ENCODE results near the gene TUBGCP5.
"Not testable (repeated sequence)": the region's sequence is repeated elsewhere in the genome, so short reads cannot be mapped to it uniquely, and the experiment has no call there.

The TUBGCP5 gene

GRCh38 chr15:23041736-23042135 lies 2.4 kb upstream of the TUBGCP5 start:
- not testable (repeated sequence) for H3K27ac ChIP-seq (ENCODE audit: low read length); H3K27me3 ChIP-seq (ENCODE audit: control insufficient read depth in 1 of 2, insufficient read depth in 2 of 2, low read length in 2 of 2); H3K36me3 ChIP-seq (ENCODE audit: control insufficient read depth in 2 of 2, insufficient read depth in 2 of 2, low read length in 2 of 2); H3K4me3 ChIP-seq (ENCODE audit: low read length in 2 of 2); H3K4me1 ChIP-seq (ENCODE audit: control insufficient read depth, insufficient read depth, low read length); H3K9ac ChIP-seq (ENCODE audit: low read length in 2 of 2); H3K9me3 ChIP-seq (ENCODE audit: control insufficient read depth in 2 of 2, low read length in 2 of 2)

GRCh38 chr15:23039917-23040281 lies 530 bp upstream of the TUBGCP5 start:
- Histone ChIP-seq H3K27ac (ENCODE audit: low read length) (peak overlapping the region; percentile 41), H3K9ac (ENCODE audit: low read length in 2 of 2) (peak overlapping the region; percentile 90 to 93), H3K4me3 (ENCODE audit: low read length in 2 of 2) (peak overlapping the region; percentile 74 to 88), H3K36me3 (ENCODE audit: control insufficient read depth in 2 of 2, insufficient read depth in 2 of 2, low read length in 2 of 2) (peaks cover 5 to 8% of the 10 kb centered on the region in 2 donors), H3K27me3 (ENCODE audit: control insufficient read depth in 1 of 2, insufficient read depth in 2 of 2, low read length in 2 of 2) (no peaks in the 10 kb centered on the region), H3K9me3 (ENCODE audit: control insufficient read depth in 2 of 2, low read length in 2 of 2) (no peaks in the 10 kb centered on the region), H3K4me1 (ENCODE audit: control insufficient read depth, insufficient read depth, low read length) (peaks cover 9% of the 10 kb centered on the region)

GRCh38 chr15:23038726-23039142 lies 635 bp downstream of the TUBGCP5 start:
- peak overlapping the region; percentile 59 to 93 for H3K9ac ChIP-seq (ENCODE audit: low read length in 2 of 2)

GRCh38 chr15:23035964-23036566 lies 3.3 kb downstream of the TUBGCP5 start:
- peaks cover 15% of the 10 kb centered on the region in 2 donors for H3K36me3 ChIP-seq (ENCODE audit: control insufficient read depth in 2 of 2, insufficient read depth in 2 of 2, low read length in 2 of 2)
- no peak overlapping the region for H3K4me3 ChIP-seq (ENCODE audit: low read length in 2 of 2)
- no peak overlapping the region for H3K27ac ChIP-seq (ENCODE audit: low read length)
- no peaks in the 10 kb centered on the region for H3K27me3 ChIP-seq (ENCODE audit: control insufficient read depth in 1 of 2, insufficient read depth in 2 of 2, low read length in 2 of 2)
- no peaks in the 10 kb centered on the region for H3K9me3 ChIP-seq (ENCODE audit: control insufficient read depth in 2 of 2, low read length in 2 of 2)
- no peak overlapping the region for H3K9ac ChIP-seq (ENCODE audit: low read length in 2 of 2)
- H3K4me1 ChIP-seq (ENCODE audit: control insufficient read depth, insufficient read depth, low read length) = peaks cover 9% of the 10 kb centered on the region

More at GRCh38 chr15:23038726-23039142, 635 bp downstream of the TUBGCP5 start:
- Histone ChIP-seq H3K27ac (ENCODE audit: low read length) (peak overlapping the region; percentile 41), H3K4me3 (ENCODE audit: low read length in 2 of 2) (peak overlapping the region; percentile 74 to 88), H3K9me3 (ENCODE audit: control insufficient read depth in 2 of 2, low read length in 2 of 2) (no peaks in the 10 kb centered on the region), H3K4me1 (ENCODE audit: control insufficient read depth, insufficient read depth, low read length) (peaks cover 9% of the 10 kb centered on the region), H3K27me3 (ENCODE audit: control insufficient read depth in 1 of 2, insufficient read depth in 2 of 2, low read length in 2 of 2) (no peaks in the 10 kb centered on the region), H3K36me3 (ENCODE audit: control insufficient read depth in 2 of 2, insufficient read depth in 2 of 2, low read length in 2 of 2) (peaks cover 8 to 11% of the 10 kb centered on the region in 2 donors)

- H3K9ac ChIP-seq (ENCODE audit: low read length in 2 of 2) = no peak overlapping the region
- peaks cover 5% of the 10 kb centered on the region for H3K4me1 ChIP-seq (ENCODE audit: control insufficient read depth, insufficient read depth, low read length)
- no peaks in the 10 kb centered on the region for H3K27me3 ChIP-seq (ENCODE audit: control insufficient read depth in 1 of 2, insufficient read depth in 2 of 2, low read length in 2 of 2)
- H3K9me3 ChIP-seq (ENCODE audit: control insufficient read depth in 2 of 2, low read length in 2 of 2) = no peaks in the 10 kb centered on the region
- no peak overlapping the region for H3K27ac ChIP-seq (ENCODE audit: low read length)
- peaks cover 24 to 31% of the 10 kb centered on the region in 2 donors for H3K36me3 ChIP-seq (ENCODE audit: control insufficient read depth in 2 of 2, insufficient read depth in 2 of 2, low read length in 2 of 2)
- H3K4me3 ChIP-seq (ENCODE audit: low read length in 2 of 2) = no peak overlapping the region
These were observed 5.4 kb downstream of the TUBGCP5 start for GRCh38 chr15:23033979-23034378.

GRCh38 chr15:23026218-23026617 lies 13.2 kb downstream of the TUBGCP5 start:
- Histone ChIP-seq H3K27me3 (ENCODE audit: control insufficient read depth in 1 of 2, insufficient read depth in 2 of 2, low read length in 2 of 2) (no peaks in the 10 kb centered on the region), H3K36me3 (ENCODE audit: control insufficient read depth in 2 of 2, insufficient read depth in 2 of 2, low read length in 2 of 2) (peaks cover 53 to 57% of the 10 kb centered on the region in 2 donors), H3K4me3 (ENCODE audit: low read length in 2 of 2) (no peak overlapping the region), H3K9me3 (ENCODE audit: control insufficient read depth in 2 of 2, low read length in 2 of 2) (no peaks in the 10 kb centered on the region), H3K9ac (ENCODE audit: low read length in 2 of 2) (no peak overlapping the region), H3K27ac (ENCODE audit: low read length) (no peak overlapping the region), H3K4me1 (ENCODE audit: control insufficient read depth, insufficient read depth, low read length) (no peaks in the 10 kb centered on the region)

GRCh38 chr15:23022156-23022555 lies 17.2 kb downstream of the TUBGCP5 start:
- no peaks in the 10 kb centered on the region for H3K9me3 ChIP-seq (ENCODE audit: control insufficient read depth in 2 of 2, low read length in 2 of 2)
- no peak overlapping the region for H3K27ac ChIP-seq (ENCODE audit: low read length)
- H3K9ac ChIP-seq (ENCODE audit: low read length in 2 of 2) = no peak overlapping the region
- H3K27me3 ChIP-seq (ENCODE audit: control insufficient read depth in 1 of 2, insufficient read depth in 2 of 2, low read length in 2 of 2) = no peaks in the 10 kb centered on the region
- H3K36me3 ChIP-seq (ENCODE audit: control insufficient read depth in 2 of 2, insufficient read depth in 2 of 2, low read length in 2 of 2) = peaks cover 53 to 59% of the 10 kb centered on the region in 2 donors
- H3K4me3 ChIP-seq (ENCODE audit: low read length in 2 of 2) = no peak overlapping the region
- H3K4me1 ChIP-seq (ENCODE audit: control insufficient read depth, insufficient read depth, low read length) = no peaks in the 10 kb centered on the region

GRCh38 chr15:23014394-23015000 lies 24.9 kb downstream of the TUBGCP5 start:
- H3K9ac ChIP-seq (ENCODE audit: low read length in 2 of 2) = no peak overlapping the region
- no peaks in the 10 kb centered on the region for H3K27me3 ChIP-seq (ENCODE audit: control insufficient read depth in 1 of 2, insufficient read depth in 2 of 2, low read length in 2 of 2)
- no peak overlapping the region for H3K4me3 ChIP-seq (ENCODE audit: low read length in 2 of 2)
- H3K9me3 ChIP-seq (ENCODE audit: control insufficient read depth in 2 of 2, low read length in 2 of 2) = no peaks in the 10 kb centered on the region
- H3K27ac ChIP-seq (ENCODE audit: low read length) = no peak overlapping the region
- no peaks in the 10 kb centered on the region for H3K4me1 ChIP-seq (ENCODE audit: control insufficient read depth, insufficient read depth, low read length)
- peaks cover 33 to 51% of the 10 kb centered on the region in 2 donors for H3K36me3 ChIP-seq (ENCODE audit: control insufficient read depth in 2 of 2, insufficient read depth in 2 of 2, low read length in 2 of 2)

- Histone ChIP-seq H3K27ac (ENCODE audit: low read length) (no peak overlapping the region), H3K36me3 (ENCODE audit: control insufficient read depth in 2 of 2, insufficient read depth in 2 of 2, low read length in 2 of 2) (peaks cover 28 to 45% of the 10 kb centered on the region in 2 donors), H3K4me3 (ENCODE audit: low read length in 2 of 2) (no peak overlapping the region), H3K4me1 (ENCODE audit: control insufficient read depth, insufficient read depth, low read length) (no peaks in the 10 kb centered on the region), H3K9me3 (ENCODE audit: control insufficient read depth in 2 of 2, low read length in 2 of 2) (no peaks in the 10 kb centered on the region), H3K9ac (ENCODE audit: low read length in 2 of 2) (no peak overlapping the region), H3K27me3 (ENCODE audit: control insufficient read depth in 1 of 2, insufficient read depth in 2 of 2, low read length in 2 of 2) (no peaks in the 10 kb centered on the region)
These were observed 25.7 kb downstream of the TUBGCP5 start for GRCh38 chr15:23013681-23014080.

- not testable (repeated sequence) for H3K9ac ChIP-seq (ENCODE audit: low read length in 2 of 2); H3K9me3 ChIP-seq (ENCODE audit: control insufficient read depth in 2 of 2, low read length in 2 of 2); H3K4me3 ChIP-seq (ENCODE audit: low read length in 2 of 2); H3K4me1 ChIP-seq (ENCODE audit: control insufficient read depth, insufficient read depth, low read length); H3K27me3 ChIP-seq (ENCODE audit: control insufficient read depth in 1 of 2, insufficient read depth in 2 of 2, low read length in 2 of 2); H3K27ac ChIP-seq (ENCODE audit: low read length)
- peaks cover 25 to 47% of the 10 kb centered on the region in 2 donors for H3K36me3 ChIP-seq (ENCODE audit: control insufficient read depth in 2 of 2, insufficient read depth in 2 of 2, low read length in 2 of 2)
These were observed 26.8 kb downstream of the TUBGCP5 start for GRCh38 chr15:23012616-23013015.

- H3K36me3 ChIP-seq (ENCODE audit: control insufficient read depth in 2 of 2, insufficient read depth in 2 of 2, low read length in 2 of 2) = peaks cover 42 to 48% of the 10 kb centered on the region in 2 donors
- no peaks in the 10 kb centered on the region for H3K27me3 ChIP-seq (ENCODE audit: control insufficient read depth in 1 of 2, insufficient read depth in 2 of 2, low read length in 2 of 2)
- H3K27ac ChIP-seq (ENCODE audit: low read length) = no peak overlapping the region
- no peaks in the 10 kb centered on the region for H3K4me1 ChIP-seq (ENCODE audit: control insufficient read depth, insufficient read depth, low read length)
- H3K9me3 ChIP-seq (ENCODE audit: control insufficient read depth in 2 of 2, low read length in 2 of 2) = no peaks in the 10 kb centered on the region
- no peak overlapping the region for H3K4me3 ChIP-seq (ENCODE audit: low read length in 2 of 2)
- no peak overlapping the region for H3K9ac ChIP-seq (ENCODE audit: low read length in 2 of 2)
These were observed 35.6 kb downstream of the TUBGCP5 start for GRCh38 chr15:23003736-23004135.
